Endothelial cell (in vitro differentiated cells): ENCODE data around the gene E4F1. TPM values are rescaled to one million over a fixed set of nuclear protein-coding genes. Genes with fewer than 3 reads are reported as not detected.

Experiments
- DNase-seq: peaks from one replicate; pipeline ENCODE4 v3.0.0; 2021; ENCODE audit warnings: low spot score
- H3K27ac Mint-ChIP-seq: one replicate; pipeline ENCODE4 v1.8.0; 2021; ENCODE audit warnings: mixed read lengths, inconsistent platforms; ENCODE audit not compliant: unreplicated experiment
- H3K27me3 Mint-ChIP-seq: one replicate; pipeline ENCODE4 v1.8.0; 2021; ENCODE audit warnings: mild to moderate bottlenecking, moderate library complexity, mixed read lengths, inconsistent platforms; ENCODE audit not compliant: unreplicated experiment
- H3K36me3 Mint-ChIP-seq: one replicate; pipeline ENCODE4 v1.8.0; 2021; ENCODE audit warnings: mild to moderate bottlenecking, low read depth, mixed read lengths, inconsistent platforms; ENCODE audit not compliant: unreplicated experiment
- H3K4me1 Mint-ChIP-seq: one replicate; pipeline ENCODE4 v1.8.0; 2021; ENCODE audit warnings: mild to moderate bottlenecking, mixed read lengths, inconsistent platforms; ENCODE audit not compliant: unreplicated experiment
- H3K4me3 Mint-ChIP-seq: one replicate; pipeline ENCODE4 v1.8.0; 2021; ENCODE audit warnings: mild to moderate bottlenecking, mixed read lengths, inconsistent platforms; ENCODE audit not compliant: unreplicated experiment
- H3K9me3 Mint-ChIP-seq: one replicate; pipeline ENCODE4 v1.8.0; 2021; ENCODE audit warnings: mixed read lengths, inconsistent platforms; ENCODE audit not compliant: unreplicated experiment
- CTCF ChIP-seq: fragments of 200-600 bp; sonication (generic); IDR thresholded peaks from one replicate; pipeline ENCODE4 v1.5.0; 2021; ENCODE audit warnings: antibody characterized with exemption; ENCODE audit not compliant: unreplicated experiment
- total RNA-seq: library from RNA; stranded (reverse); fragmentation: NEBNext Ultra II Directional; extraction: Animal tissue kit (Norgen Biotek cat#: 25700); gene quantifications from one replicate; pipeline ENCODE4 v1.2.1, GENCODE V29; 2021; ENCODE audit not compliant: unreplicated experiment

E4F1 gene
- total RNA-seq, 1 donor from 2014 or later: 35.9 TPM

- Mint-ChIP-seq H3K4me3 (peak overlapping the region; percentile 67), H3K27ac (no peak overlapping the region), H3K36me3 (peaks cover 15% of the 10 kb centered on the region), H3K27me3 (peaks cover 12% of the 10 kb centered on the region), H3K9me3 (no peaks in the 10 kb centered on the region), H3K4me1 (peaks cover 4% of the 10 kb centered on the region)
- no peak for TF ChIP-seq CTCF
- no peak for DNase-seq
Measured at GRCh38 chr16:2177101-2177500, 46.3 kb upstream of the E4F1 start.

GRCh38 chr16:2177561-2177960, 45.8 kb upstream of the E4F1 start:
- peak overlapping the region; percentile 67 for H3K4me3 Mint-ChIP-seq
- DNase-seq: no peak
- H3K9me3 Mint-ChIP-seq: no peaks in the 10 kb centered on the region
- no peak for TF ChIP-seq CTCF
- peaks cover 3% of the 10 kb centered on the region for H3K4me1 Mint-ChIP-seq
- H3K27me3 Mint-ChIP-seq: peaks cover 17% of the 10 kb centered on the region
- no peak overlapping the region for H3K27ac Mint-ChIP-seq
- peaks cover 19% of the 10 kb centered on the region for H3K36me3 Mint-ChIP-seq

- TF ChIP-seq CTCF: no peak
- H3K9me3 Mint-ChIP-seq: no peaks in the 10 kb centered on the region
- DNase-seq: peak; percentile 72
- peaks cover 16% of the 10 kb centered on the region for H3K27me3 Mint-ChIP-seq
- peaks cover 3% of the 10 kb centered on the region for H3K4me1 Mint-ChIP-seq
- H3K27ac Mint-ChIP-seq: no peak overlapping the region
- H3K4me3 Mint-ChIP-seq: no peak overlapping the region
- peaks cover 16% of the 10 kb centered on the region for H3K36me3 Mint-ChIP-seq
Measured at GRCh38 chr16:2178321-2179106, 44.9 kb upstream of the E4F1 start.

GRCh38 chr16:2179107-2179501, 44.3 kb upstream of the E4F1 start:
- Mint-ChIP-seq H3K4me1 (peaks cover under 1% of the 10 kb centered on the region), H3K9me3 (no peaks in the 10 kb centered on the region), H3K27me3 (peaks cover 17% of the 10 kb centered on the region), H3K36me3 (peaks cover 14% of the 10 kb centered on the region), H3K4me3 (no peak overlapping the region), H3K27ac (no peak overlapping the region)
- no peak for DNase-seq
- TF ChIP-seq CTCF: no peak

- Mint-ChIP-seq H3K9me3 (no peaks in the 10 kb centered on the region), H3K4me1 (no peaks in the 10 kb centered on the region), H3K27me3 (peaks cover 17% of the 10 kb centered on the region), H3K27ac (no peak overlapping the region), H3K36me3 (peaks cover 10% of the 10 kb centered on the region), H3K4me3 (no peak overlapping the region)
- no peak for DNase-seq
- TF ChIP-seq CTCF: no peak
Measured at GRCh38 chr16:2179576-2179975, 43.8 kb upstream of the E4F1 start.
